H9 (cell line): ENCODE measurements around the gene SUN1. TPM values are rescaled to one million over a fixed set of nuclear protein-coding genes. Genes with fewer than 3 reads are reported as not detected.

ENCODE experiments used
- DNase-seq: peaks from one replicate; pipeline ENCODE4 v3.0.0-alpha.2; 2017
- H2AFZ ChIP-seq: one replicate; pipeline ENCODE4 v1.6.1; 2013; ENCODE audit warnings: mild to moderate bottlenecking, low read length, control low read depth, moderate library complexity
- H2AK5ac ChIP-seq: 2 replicates; pipeline ENCODE4 v1.6.1; 2013; ENCODE audit warnings: low read length, control low read depth, mixed read lengths; ENCODE audit not compliant: insufficient read length
- H2BK120ac ChIP-seq: one replicate; pipeline ENCODE4 v1.6.1; 2013; ENCODE audit warnings: low read depth, mild to moderate bottlenecking, low read length, control low read depth, inconsistent platforms; ENCODE audit not compliant: poor library complexity, severe bottlenecking
- H2BK12ac ChIP-seq: 2 replicates; pipeline ENCODE4 v1.6.1; 2013; ENCODE audit warnings: low read length, control low read depth, mixed read lengths, low read depth; ENCODE audit not compliant: insufficient read length
- H2BK15ac ChIP-seq: 2 replicates; pipeline ENCODE4 v1.6.1; 2013; ENCODE audit warnings: low read depth, low read length, control low read depth
- H2BK20ac ChIP-seq: one replicate; pipeline ENCODE4 v1.6.1; 2013; ENCODE audit warnings: low read depth, mild to moderate bottlenecking, low read length, control low read depth, inconsistent platforms; ENCODE audit not compliant: poor library complexity, severe bottlenecking
- H2BK5ac ChIP-seq: 2 replicates; pipeline ENCODE4 v1.6.1; 2013; ENCODE audit warnings: low read length, control low read depth, mixed read lengths; ENCODE audit not compliant: insufficient read length
- H3K14ac ChIP-seq: 2 replicates; pipeline ENCODE4 v1.6.1; 2013; ENCODE audit warnings: low read length, control low read depth; ENCODE audit not compliant: insufficient read depth
- H3K18ac ChIP-seq: 2 replicates; pipeline ENCODE4 v1.6.1; 2013; ENCODE audit warnings: low read depth, mild to moderate bottlenecking, mixed read lengths, low read length, control low read depth; ENCODE audit not compliant: insufficient read length
- H3K23ac ChIP-seq: 2 replicates; pipeline ENCODE4 v1.6.1; 2013; ENCODE audit warnings: low read length, control low read depth, mixed read lengths, low read depth; ENCODE audit not compliant: insufficient read length
- H3K23me2 ChIP-seq: 2 replicates; pipeline ENCODE4 v1.6.1; 2013; ENCODE audit warnings: low read depth, mild to moderate bottlenecking, mixed read lengths, low read length, control low read depth; ENCODE audit not compliant: insufficient read length, poor library complexity, severe bottlenecking
- H3K27ac ChIP-seq: 2 replicates; pipeline ENCODE4 v1.5.1; 2013; ENCODE audit warnings: low read length, control low read depth, mixed read lengths, low read depth; ENCODE audit not compliant: insufficient read length
- H3K27me3 ChIP-seq: 2 replicates; pipeline ENCODE4 v1.6.1; 2013; ENCODE audit warnings: low read length, control low read depth, inconsistent platforms; ENCODE audit not compliant: insufficient read depth
- H3K4ac ChIP-seq: 2 replicates; pipeline ENCODE4 v1.6.1; 2013; ENCODE audit warnings: low read depth, mild to moderate bottlenecking, control low read depth, inconsistent platforms, low read length, moderate library complexity
- H3K4me1 ChIP-seq: 2 replicates; pipeline ENCODE4 v1.6.1; 2013; ENCODE audit warnings: low read length, control low read depth, inconsistent platforms; ENCODE audit not compliant: insufficient read depth
- H3K4me2 ChIP-seq: 2 replicates; pipeline ENCODE4 v1.6.1; 2013; ENCODE audit warnings: low read length, control low read depth, mixed read lengths; ENCODE audit not compliant: insufficient read length, insufficient read depth
- H3K56ac ChIP-seq: 2 replicates; pipeline ENCODE4 v1.6.1; 2013; ENCODE audit warnings: low read depth, mild to moderate bottlenecking, mixed read lengths, low read length, control low read depth; ENCODE audit not compliant: insufficient read length
- H3K79me1 ChIP-seq: 2 replicates; pipeline ENCODE4 v1.6.1; 2013; ENCODE audit warnings: low read depth, mild to moderate bottlenecking, moderate library complexity, low read length, control low read depth, inconsistent platforms; ENCODE audit not compliant: insufficient read depth, poor library complexity, severe bottlenecking
- H3K79me2 ChIP-seq: 2 replicates; pipeline ENCODE4 v1.6.1; 2013; ENCODE audit warnings: low read length, control low read depth, inconsistent platforms; ENCODE audit not compliant: insufficient read depth
- H3K9ac ChIP-seq: 2 replicates; pipeline ENCODE4 v1.6.1; 2013; ENCODE audit warnings: low read length, control low read depth, mixed read lengths; ENCODE audit not compliant: insufficient read length; ENCODE audit errors: extremely low read depth
- H3K9me3 ChIP-seq: one replicate; pipeline ENCODE4 v1.6.1; 2013; ENCODE audit warnings: low read depth, low read length, inconsistent platforms; ENCODE audit not compliant: control insufficient read depth
- H3T11ph ChIP-seq: one replicate; pipeline ENCODE4 v1.6.1; 2013; ENCODE audit warnings: mild to moderate bottlenecking, low read length, control low read depth, inconsistent platforms
- H4K20me1 ChIP-seq: one replicate; pipeline ENCODE4 v1.6.1; 2013; ENCODE audit not compliant: control insufficient read depth, insufficient read length, insufficient read depth
- H4K5ac ChIP-seq: 2 replicates; pipeline ENCODE4 v1.6.1; 2013; ENCODE audit warnings: low read depth, mild to moderate bottlenecking, mixed read lengths, low read length, control low read depth; ENCODE audit not compliant: insufficient read length
- H4K8ac ChIP-seq: replicated peaks from 2 replicates; pipeline ENCODE4 v1.6.1; 2013; ENCODE audit warnings: low read length, control low read depth, mixed read lengths, low read depth; ENCODE audit not compliant: insufficient read length
- H4K91ac ChIP-seq: 2 replicates; pipeline ENCODE4 v1.6.1; 2013; ENCODE audit warnings: low read depth, mild to moderate bottlenecking, moderate library complexity, mixed read lengths, low read length, control low read depth; ENCODE audit not compliant: insufficient read length
- H3K27ac Mint-ChIP-seq, 3 experiments: 2 replicates in 2 of 3; 3 replicates in 1 of 3; pipeline ENCODE4 v1.8.0; 2020 to 2021; ENCODE audit warnings: mixed read lengths in 3 of 3, mild to moderate bottlenecking in 1 of 3, moderate library complexity in 1 of 3
- H3K27me3 Mint-ChIP-seq: 2 replicates; pipeline ENCODE4 v1.8.0; 2021; ENCODE audit warnings: low read depth, mild to moderate bottlenecking, moderate library complexity, mixed read lengths
- H3K36me3 Mint-ChIP-seq, 3 experiments: 2 replicates in 2 of 3; 3 replicates in 1 of 3; pipeline ENCODE4 v1.8.0; 2020 to 2021; ENCODE audit warnings: low read depth in 3 of 3, mixed read lengths in 3 of 3; ENCODE audit not compliant: insufficient read depth in 1 of 3
- H3K4me1 Mint-ChIP-seq, 2 experiments: 2 replicates each; pipeline ENCODE4 v1.8.0; 2020; ENCODE audit warnings: mixed read lengths in 2 of 2
- H3K4me3 Mint-ChIP-seq, 2 experiments: 2 replicates in 1 of 2; 3 replicates in 1 of 2; pipeline ENCODE4 v1.8.0; 2020 to 2021; ENCODE audit warnings: mild to moderate bottlenecking in 2 of 2, mixed read lengths in 2 of 2, moderate library complexity in 1 of 2
- H3K9me3 Mint-ChIP-seq, 2 experiments: 2 replicates in 1 of 2; 3 replicates in 1 of 2; pipeline ENCODE4 v1.8.0; 2020; ENCODE audit warnings: mild to moderate bottlenecking in 2 of 2, mixed read lengths in 2 of 2, moderate library complexity in 1 of 2
- WGBS: extraction: QIAGEN DNeasy Blood & Tissue Kit; methylation state at CpG from one replicate; pipeline ENCODE4 v1.1.7; 2013; ENCODE audit warnings: missing lambda C conversion rate, low lambda C conversion rate, mixed read lengths; ENCODE audit not compliant: insufficient read length; ENCODE audit errors: extremely low coverage; 5-methylcytosine and 5-hydroxymethylcytosine counted together
- total RNA-seq: library from RNA; stranded (reverse); gene quantifications from 2 replicates; pipeline ENCODE4 v1.2.1, GENCODE V29; 2021
- TF ChIP-seq, protein P1 (sequence below): fragments of 200-600 bp; sonication (generic); conservative IDR thresholded peaks from 3 replicates; pipeline ENCODE4 v1.8.0; 2021; ENCODE audit warnings: antibody characterized with exemption, mild to moderate bottlenecking

The SUN1 gene
- total RNA-seq, 1 experiment from 2014 or later: 118 TPM

DNA sequence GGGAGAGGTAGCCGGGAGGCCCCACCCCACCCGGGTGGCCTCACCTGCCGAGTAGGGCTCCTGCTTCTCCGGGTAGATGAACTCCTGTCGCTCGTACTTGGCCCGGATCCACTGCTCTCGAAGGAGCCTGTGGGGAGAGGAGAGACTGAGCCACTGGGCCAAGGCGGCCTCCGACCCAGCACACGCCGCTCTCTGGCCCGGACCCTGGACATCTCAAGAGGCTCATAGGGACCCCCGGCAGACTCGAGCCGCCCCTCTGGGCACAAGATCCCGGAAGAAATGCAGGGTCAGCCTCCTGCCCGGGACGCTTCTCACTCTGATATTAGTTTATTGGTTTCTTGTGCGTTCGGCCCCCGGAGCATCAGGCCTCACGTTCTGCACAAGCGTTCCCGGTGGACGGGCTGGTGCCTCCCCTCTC, 87.7 kb downstream of the SUN1 start:
- H4K20me1 ChIP-seq: no peaks in the 10 kb centered on the region
- H3K18ac ChIP-seq: no peak overlapping the region
- H3K79me2 ChIP-seq: no peaks in the 10 kb centered on the region
- no peak for DNase-seq
- H3K79me1 ChIP-seq: no peaks in the 10 kb centered on the region
- no peaks in the 10 kb centered on the region for H3K4me1 ChIP-seq
- no peaks in the 10 kb centered on the region; the same call in 1 of the 2 replicates for H3K27me3 Mint-ChIP-seq
- no peak overlapping the region for H3T11ph ChIP-seq
- H4K8ac ChIP-seq: no peak overlapping the region
- H3K23me2 ChIP-seq: no peaks in the 10 kb centered on the region
- H3K27ac ChIP-seq: no peak overlapping the region
- no peak overlapping the region for H2BK20ac ChIP-seq
- H3K4me1 Mint-ChIP-seq: peaks cover 4 to 6% of the 10 kb centered on the region in 2 experiments
- H3K27ac Mint-ChIP-seq: no peak overlapping the region
- H3K27me3 ChIP-seq: no peaks in the 10 kb centered on the region
- H3K9me3 ChIP-seq: no peaks in the 10 kb centered on the region
- H2BK5ac ChIP-seq: no peak overlapping the region
- no CpG with 5 or more reads among the region's 26 CpGs for WGBS
- H2BK12ac ChIP-seq: no peak overlapping the region
- H3K36me3 Mint-ChIP-seq: no peaks in the 10 kb centered on the region
- no peak overlapping the region for H2BK120ac ChIP-seq
- no peak overlapping the region for H3K14ac ChIP-seq
- H3K4ac ChIP-seq: no peak overlapping the region
- no peak overlapping the region for H2AK5ac ChIP-seq
- no peak overlapping the region for H3K9ac ChIP-seq
- no peak overlapping the region for H3K56ac ChIP-seq
- no peak overlapping the region for H2AFZ ChIP-seq
- H2BK15ac ChIP-seq: no peak overlapping the region; the same call in 1 of the 2 replicates
- H4K91ac ChIP-seq: no peak overlapping the region
- H3K4me2 ChIP-seq: no peak overlapping the region
- H3K23ac ChIP-seq: no peak overlapping the region
- H3K9me3 Mint-ChIP-seq: no peaks in the 10 kb centered on the region; a peak in 1 of 5 replicates
- TF ChIP-seq, protein P1, sequence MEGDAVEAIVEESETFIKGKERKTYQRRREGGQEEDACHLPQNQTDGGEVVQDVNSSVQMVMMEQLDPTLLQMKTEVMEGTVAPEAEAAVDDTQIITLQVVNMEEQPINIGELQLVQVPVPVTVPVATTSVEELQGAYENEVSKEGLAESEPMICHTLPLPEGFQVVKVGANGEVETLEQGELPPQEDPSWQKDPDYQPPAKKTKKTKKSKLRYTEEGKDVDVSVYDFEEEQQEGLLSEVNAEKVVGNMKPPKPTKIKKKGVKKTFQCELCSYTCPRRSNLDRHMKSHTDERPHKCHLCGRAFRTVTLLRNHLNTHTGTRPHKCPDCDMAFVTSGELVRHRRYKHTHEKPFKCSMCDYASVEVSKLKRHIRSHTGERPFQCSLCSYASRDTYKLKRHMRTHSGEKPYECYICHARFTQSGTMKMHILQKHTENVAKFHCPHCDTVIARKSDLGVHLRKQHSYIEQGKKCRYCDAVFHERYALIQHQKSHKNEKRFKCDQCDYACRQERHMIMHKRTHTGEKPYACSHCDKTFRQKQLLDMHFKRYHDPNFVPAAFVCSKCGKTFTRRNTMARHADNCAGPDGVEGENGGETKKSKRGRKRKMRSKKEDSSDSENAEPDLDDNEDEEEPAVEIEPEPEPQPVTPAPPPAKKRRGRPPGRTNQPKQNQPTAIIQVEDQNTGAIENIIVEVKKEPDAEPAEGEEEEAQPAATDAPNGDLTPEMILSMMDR: no peak
- no peak overlapping the region for H3K4me3 Mint-ChIP-seq
- H4K5ac ChIP-seq: no peak overlapping the region
